Activated naive CD8-positive, alpha-beta T cell treated with anti-CD3 and anti-CD28 coated beads for 36 hours (primary cell): Measurements from ENCODE around the gene MTHFD1L. TPM values are rescaled to one million over a fixed set of nuclear protein-coding genes. Genes with fewer than 3 reads are reported as not detected.
A peak's percentile ranks its signal among the peaks of the same experiment; 100 is the strongest.

Experiments
- DNase-seq: peaks from one replicate; pipeline ENCODE4 v3.0.0; 2021
- H3K27ac Mint-ChIP-seq: one replicate; pipeline ENCODE4 v1.8.0; 2022; ENCODE audit warnings: mild to moderate bottlenecking, moderate library complexity, mixed read lengths
- H3K27me3 Mint-ChIP-seq: one replicate; pipeline ENCODE4 v1.8.0; 2022; ENCODE audit warnings: mild to moderate bottlenecking, mixed read lengths
- H3K36me3 Mint-ChIP-seq: one replicate; pipeline ENCODE4 v1.8.0; 2021; ENCODE audit warnings: mild to moderate bottlenecking, mixed read lengths
- H3K4me1 Mint-ChIP-seq: one replicate; pipeline ENCODE4 v1.8.0; 2021; ENCODE audit warnings: mixed read lengths
- H3K4me3 Mint-ChIP-seq: one replicate; pipeline ENCODE4 v1.8.0; 2022; ENCODE audit warnings: mild to moderate bottlenecking, moderate library complexity, mixed read lengths
- H3K9me3 Mint-ChIP-seq: one replicate; pipeline ENCODE4 v1.8.0; 2022; ENCODE audit warnings: mixed read lengths
- total RNA-seq, 2 experiments: library from RNA; stranded (reverse); gene quantifications; one replicate each; pipeline ENCODE4 v1.2.3, GENCODE V29; 2021

MTHFD1L gene
- total RNA-seq, 2 experiments from 2014 or later, result 138 to 155 TPM

- no peak overlapping the region for H3K4me3 Mint-ChIP-seq
- no peaks in the 10 kb centered on the region for H3K9me3 Mint-ChIP-seq
- no peak overlapping the region for H3K27ac Mint-ChIP-seq
- H3K27me3 Mint-ChIP-seq, result no peaks in the 10 kb centered on the region
- no peak for DNase-seq
- H3K36me3 Mint-ChIP-seq, result peaks cover 43% of the 10 kb centered on the region
- no peaks in the 10 kb centered on the region for H3K4me1 Mint-ChIP-seq
Observed at GRCh38 chr6:150881911-150882481, 16.5 kb downstream of the MTHFD1L start.

DNA sequence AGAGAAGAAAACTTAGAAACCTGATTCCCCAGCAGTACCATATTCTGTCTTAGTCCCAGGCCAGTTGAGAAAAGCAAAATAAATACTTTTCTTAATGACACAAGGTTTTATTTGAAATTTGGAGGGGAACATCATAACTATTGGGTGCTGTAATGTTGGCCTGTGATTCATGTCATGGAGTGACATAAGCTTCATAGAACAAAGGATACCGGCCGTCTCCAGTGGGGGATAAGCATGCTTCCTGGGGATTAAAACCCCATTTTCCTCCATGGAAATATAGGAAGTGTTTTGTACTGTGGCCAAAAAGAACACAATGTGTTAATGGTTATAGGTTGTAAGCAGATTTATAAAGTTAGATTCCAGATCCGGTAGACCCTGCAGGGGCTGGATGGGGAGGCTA, 18.0 kb downstream of the MTHFD1L start:
- Mint-ChIP-seq H3K4me1 (no peaks in the 10 kb centered on the region), H3K27ac (no peak overlapping the region), H3K27me3 (no peaks in the 10 kb centered on the region), H3K36me3 (peaks cover 41% of the 10 kb centered on the region), H3K4me3 (no peak overlapping the region), H3K9me3 (no peaks in the 10 kb centered on the region)
- no peak for DNase-seq

GRCh38 chr6:150886155-150886554, 20.7 kb downstream of the MTHFD1L start:
- no peaks in the 10 kb centered on the region for H3K4me1 Mint-ChIP-seq
- no peak for DNase-seq
- peaks cover 33% of the 10 kb centered on the region for H3K36me3 Mint-ChIP-seq
- no peaks in the 10 kb centered on the region for H3K27me3 Mint-ChIP-seq
- H3K27ac Mint-ChIP-seq, result no peak overlapping the region
- H3K9me3 Mint-ChIP-seq, result no peaks in the 10 kb centered on the region
- H3K4me3 Mint-ChIP-seq, result no peak overlapping the region

GRCh38 chr6:150887978-150888563, 22.6 kb downstream of the MTHFD1L start:
- Mint-ChIP-seq H3K27ac (no peak overlapping the region), H3K4me3 (no peak overlapping the region), H3K9me3 (no peaks in the 10 kb centered on the region), H3K36me3 (peaks cover 40% of the 10 kb centered on the region), H3K4me1 (peaks cover 4% of the 10 kb centered on the region), H3K27me3 (no peaks in the 10 kb centered on the region)
- DNase-seq, result no peak

DNA sequence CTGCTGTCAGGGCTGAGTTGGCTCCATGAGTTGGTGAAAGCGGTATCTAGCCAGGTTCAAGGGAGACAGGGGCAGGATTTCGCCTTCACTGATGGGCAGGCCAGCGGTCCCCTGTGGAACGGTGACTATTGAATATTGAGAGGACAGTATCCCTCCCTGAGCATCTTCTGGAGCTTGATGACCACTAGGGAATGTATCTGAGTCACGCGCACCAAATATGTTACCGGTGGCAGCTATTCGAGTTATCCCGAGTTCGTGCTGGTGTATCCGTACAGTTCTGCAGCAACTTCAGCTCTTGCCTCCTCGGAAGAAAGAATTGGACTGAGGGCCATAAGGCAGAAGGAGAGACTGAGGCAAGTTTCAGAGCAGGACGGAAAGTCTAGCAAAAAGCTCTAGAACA, 24.8 kb downstream of the MTHFD1L start:
- no peaks in the 10 kb centered on the region for H3K27me3 Mint-ChIP-seq

DNA sequence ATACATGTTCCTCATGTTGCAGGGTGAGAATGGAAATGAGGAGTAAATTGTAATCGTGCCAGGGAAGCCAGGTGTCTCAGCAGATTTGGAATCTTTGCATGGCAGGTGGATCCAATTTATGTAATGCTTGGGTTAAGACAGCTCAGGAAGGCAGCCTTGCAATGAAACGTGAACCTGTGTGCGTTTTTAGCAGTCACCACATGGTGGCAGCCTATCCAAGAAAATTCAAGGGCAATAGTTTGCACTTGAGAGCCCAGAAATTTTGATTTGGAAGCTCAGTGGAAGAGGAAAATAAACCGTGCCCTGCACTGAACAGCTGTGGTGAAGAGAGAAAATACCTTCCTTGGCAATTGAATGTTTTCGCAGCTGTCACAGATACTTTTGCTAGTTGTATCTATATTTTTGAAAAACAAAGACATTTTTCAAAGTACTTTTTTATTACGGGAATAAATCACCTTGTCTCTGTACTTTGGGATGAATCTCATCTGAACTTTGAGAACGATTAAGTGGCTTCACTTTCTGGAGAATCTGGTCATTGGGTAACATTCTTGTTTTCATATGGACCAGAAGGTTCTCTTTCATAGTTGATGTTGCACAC, 26.5 kb downstream of the MTHFD1L start:
- peak; percentile 36 for DNase-seq
- Mint-ChIP-seq H3K4me3 (no peak overlapping the region), H3K27ac (peak overlapping the region; percentile 4), H3K27me3 (no peaks in the 10 kb centered on the region), H3K4me1 (peaks cover 29% of the 10 kb centered on the region), H3K36me3 (peaks cover 43% of the 10 kb centered on the region), H3K9me3 (no peaks in the 10 kb centered on the region)

More for the DNA sequence above, 24.8 kb downstream of the MTHFD1L start:
- no peak overlapping the region for H3K4me3 Mint-ChIP-seq
- no peaks in the 10 kb centered on the region for H3K9me3 Mint-ChIP-seq
- DNase-seq, result no peak
- H3K27ac Mint-ChIP-seq, result no peak overlapping the region
- peaks cover 33% of the 10 kb centered on the region for H3K36me3 Mint-ChIP-seq
- peaks cover 24% of the 10 kb centered on the region for H3K4me1 Mint-ChIP-seq

GRCh38 chr6:150894191-150894744, 28.8 kb downstream of the MTHFD1L start:
- DNase-seq, result no peak
- H3K36me3 Mint-ChIP-seq, result peaks cover 38% of the 10 kb centered on the region
- H3K4me3 Mint-ChIP-seq, result no peak overlapping the region
- no peaks in the 10 kb centered on the region for H3K9me3 Mint-ChIP-seq
- H3K4me1 Mint-ChIP-seq, result peaks cover 29% of the 10 kb centered on the region
- H3K27me3 Mint-ChIP-seq, result no peaks in the 10 kb centered on the region
- peak overlapping the region; percentile 52 for H3K27ac Mint-ChIP-seq

GRCh38 chr6:150894935-150895552, 29.5 kb downstream of the MTHFD1L start:
- H3K27ac Mint-ChIP-seq, result peak overlapping the region; percentile 31
- peak; percentile 21 for DNase-seq
- peaks cover 29% of the 10 kb centered on the region for H3K4me1 Mint-ChIP-seq
- no peaks in the 10 kb centered on the region for H3K27me3 Mint-ChIP-seq
- H3K4me3 Mint-ChIP-seq, result no peak overlapping the region
- H3K36me3 Mint-ChIP-seq, result peaks cover 40% of the 10 kb centered on the region
- no peaks in the 10 kb centered on the region for H3K9me3 Mint-ChIP-seq

DNA sequence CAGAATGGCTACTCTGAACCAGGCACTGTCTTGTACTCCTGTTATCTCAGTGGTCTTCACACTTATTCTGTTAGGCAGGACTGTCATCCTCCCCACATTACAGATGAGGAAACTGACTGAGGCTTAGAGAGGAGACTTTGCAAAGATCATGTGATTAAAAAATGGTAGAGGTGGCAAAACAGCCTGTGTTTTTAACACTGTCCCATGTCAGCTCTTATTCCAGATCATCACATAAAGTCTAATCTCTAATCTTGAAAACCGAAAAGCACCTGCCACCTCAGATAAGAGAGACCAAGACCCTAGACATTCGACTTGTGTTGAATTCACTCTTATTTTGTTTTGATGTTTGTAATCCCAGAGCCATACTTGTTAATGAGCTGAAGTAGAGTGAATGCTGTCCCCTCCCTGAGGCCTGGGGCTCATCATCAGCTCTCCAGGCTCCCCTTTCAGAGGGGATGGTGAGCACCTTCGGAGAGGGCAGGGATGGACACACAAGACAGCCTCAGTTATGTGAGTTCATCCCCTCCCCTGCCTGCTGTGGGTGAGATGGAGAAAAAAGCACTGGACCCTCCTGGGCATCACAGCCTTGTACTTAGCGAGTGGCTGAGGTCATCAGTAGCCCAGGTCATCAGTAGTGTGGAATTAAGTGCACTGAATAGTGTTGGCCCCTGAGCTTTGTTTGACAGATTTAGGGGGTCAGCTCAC, 30.6 kb downstream of the MTHFD1L start:
- Mint-ChIP-seq H3K4me1 (peaks cover 29% of the 10 kb centered on the region), H3K27me3 (no peaks in the 10 kb centered on the region), H3K4me3 (no peak overlapping the region), H3K36me3 (peaks cover 38% of the 10 kb centered on the region), H3K9me3 (no peaks in the 10 kb centered on the region), H3K27ac (no peak overlapping the region)
- no peak for DNase-seq

GRCh38 chr6:150897400-150897943, 32.0 kb downstream of the MTHFD1L start:
- no peak for DNase-seq
- Mint-ChIP-seq H3K4me3 (no peak overlapping the region), H3K36me3 (peaks cover 39% of the 10 kb centered on the region), H3K27me3 (no peaks in the 10 kb centered on the region), H3K4me1 (peaks cover 25% of the 10 kb centered on the region), H3K27ac (no peak overlapping the region), H3K9me3 (no peaks in the 10 kb centered on the region)

- Mint-ChIP-seq H3K36me3 (peaks cover 37% of the 10 kb centered on the region), H3K4me1 (peaks cover 22% of the 10 kb centered on the region), H3K27ac (no peak overlapping the region), H3K27me3 (no peaks in the 10 kb centered on the region), H3K9me3 (no peaks in the 10 kb centered on the region), H3K4me3 (no peak overlapping the region)
- no peak for DNase-seq
Observed at GRCh38 chr6:150898399-150899170, 33.1 kb downstream of the MTHFD1L start.

- Mint-ChIP-seq H3K36me3 (peaks cover 40% of the 10 kb centered on the region), H3K4me3 (no peak overlapping the region), H3K27me3 (no peaks in the 10 kb centered on the region), H3K9me3 (no peaks in the 10 kb centered on the region), H3K4me1 (peaks cover 17% of the 10 kb centered on the region), H3K27ac (no peak overlapping the region)
- DNase-seq, result no peak
Observed at GRCh38 chr6:150899231-150899630, 33.7 kb downstream of the MTHFD1L start.

GRCh38 chr6:150900049-150900448, 34.5 kb downstream of the MTHFD1L start:
- Mint-ChIP-seq H3K4me3 (no peak overlapping the region), H3K27ac (no peak overlapping the region), H3K36me3 (peaks cover 38% of the 10 kb centered on the region), H3K4me1 (peaks cover 8% of the 10 kb centered on the region), H3K9me3 (no peaks in the 10 kb centered on the region), H3K27me3 (no peaks in the 10 kb centered on the region)
- DNase-seq, result no peak

GRCh38 chr6:150902142-150902776, 36.8 kb downstream of the MTHFD1L start:
- no peaks in the 10 kb centered on the region for H3K9me3 Mint-ChIP-seq
- no peak overlapping the region for H3K27ac Mint-ChIP-seq
- peaks cover 35% of the 10 kb centered on the region for H3K36me3 Mint-ChIP-seq
- no peaks in the 10 kb centered on the region for H3K4me1 Mint-ChIP-seq
- no peak overlapping the region for H3K4me3 Mint-ChIP-seq
- H3K27me3 Mint-ChIP-seq, result no peaks in the 10 kb centered on the region
- DNase-seq, result no peak
